Caco-2 (cell line): Measurements from ENCODE around the gene BUD13. TPM values are rescaled to one million over a fixed set of nuclear protein-coding genes. Genes with fewer than 3 reads are reported as not detected.

Experiments
- BruUV-seq: library from RNA; stranded (reverse); fragments of 400-500 nt; replicated peaks from 2 replicates; lab custom pipeline; 2021; lab: Mats Ljungman, UMichigan
- CTCF ChIA-PET: fragments of 300-600 bp; sonication (Branson Sonifier 250); formaldehyde crosslinking; loops from one replicate; lab custom pipeline; 2022; ENCODE audit warnings: antibody characterized with exemption; lab: Charles Lee
- POLR2A ChIA-PET: fragments of 300-600 bp; sonication (Branson Sonifier 250); formaldehyde crosslinking; loops from one replicate; lab custom pipeline; 2022; ENCODE audit warnings: antibody characterized with exemption; lab: Charles Lee
- DNase-seq, 2 experiments: peaks; one replicate each; pipeline versions ENCODE4 v3.0.0 to v3.0.0-alpha.2; 2020 to 2022
- H3K27me3 ChIP-seq: replicated peaks from 2 replicates; pipeline ENCODE4 v1.6.0; 2011; ENCODE audit warnings: low read length; ENCODE audit not compliant: control insufficient read depth, insufficient read depth
- H3K36me3 ChIP-seq: 2 replicates; pipeline ENCODE4 v1.5.1; 2011; ENCODE audit warnings: low read length; ENCODE audit not compliant: control insufficient read depth, insufficient read depth
- H3K4me1 ChIP-seq: fragments of 250-450 bp; sonication (Bioruptor Pico); 2 replicates; pipeline ENCODE4 v1.5.1; 2020; ENCODE audit warnings: mild to moderate bottlenecking
- H3K4me3 ChIP-seq: 2 replicates; pipeline ENCODE4 v1.5.1; 2011; ENCODE audit warnings: low read depth, mild to moderate bottlenecking, control low read depth, low read length
- H3K9me3 ChIP-seq: fragments of 250-450 bp; sonication (Bioruptor Pico); 2 replicates; pipeline ENCODE4 v1.5.1; 2020; ENCODE audit warnings: mild to moderate bottlenecking, moderate library complexity
- H3K27ac Mint-ChIP-seq: one replicate; pipeline ENCODE4 v1.8.0; 2022; ENCODE audit warnings: mixed read lengths; ENCODE audit not compliant: unreplicated experiment
- H3K27me3 Mint-ChIP-seq: one replicate; pipeline ENCODE4 v1.8.0; 2022; ENCODE audit warnings: mixed read lengths; ENCODE audit not compliant: insufficient read depth, unreplicated experiment
- H3K36me3 Mint-ChIP-seq: one replicate; pipeline ENCODE4 v1.8.0; 2022; ENCODE audit warnings: mild to moderate bottlenecking, mixed read lengths; ENCODE audit not compliant: insufficient read depth, unreplicated experiment
- H3K4me1 Mint-ChIP-seq: one replicate; pipeline ENCODE4 v1.8.0; 2022; ENCODE audit warnings: low read depth, mixed read lengths; ENCODE audit not compliant: unreplicated experiment
- H3K4me3 Mint-ChIP-seq: one replicate; pipeline ENCODE4 v1.8.0; 2022; ENCODE audit warnings: mild to moderate bottlenecking, moderate library complexity, mixed read lengths; ENCODE audit not compliant: unreplicated experiment
- H3K9me3 Mint-ChIP-seq: one replicate; pipeline ENCODE4 v1.8.0; 2022; ENCODE audit warnings: mixed read lengths; ENCODE audit not compliant: unreplicated experiment
- intact Hi-C: fragments of 100-400 bp; cut with micrococcal nuclease; formaldehyde crosslinking; loops from one replicate; pipeline ENCODE4 v1.10.0; 2022; ENCODE audit not compliant: unreplicated experiment
- total RNA-seq: library from RNA; stranded (reverse); gene quantifications from 2 replicates; pipeline ENCODE4 v1.2.3, GENCODE V29; 2022
- TF ChIP-seq, protein P1 (sequence below), 2 experiments: fragments of 200-600 bp in 1 of 2; IDR thresholded peaks; 1 replicate in 1 of 2; 2 replicates in 1 of 2; pipeline versions ENCODE4 v1.5.1 to v1.8.0; 2011 to 2022; ENCODE audit warnings: antibody characterized with exemption in 1 of 2, control low read depth in 1 of 2, inconsistent platforms in 1 of 2, low read depth in 1 of 2, low read length in 1 of 2, mild to moderate bottlenecking in 1 of 2, moderate library complexity in 1 of 2; ENCODE audit not compliant: insufficient read depth in 1 of 2, severe bottlenecking in 1 of 2, unreplicated experiment in 1 of 2

The BUD13 gene
- total RNA-seq, 1 experiment from 2014 or later = 42.6 TPM

DNA sequence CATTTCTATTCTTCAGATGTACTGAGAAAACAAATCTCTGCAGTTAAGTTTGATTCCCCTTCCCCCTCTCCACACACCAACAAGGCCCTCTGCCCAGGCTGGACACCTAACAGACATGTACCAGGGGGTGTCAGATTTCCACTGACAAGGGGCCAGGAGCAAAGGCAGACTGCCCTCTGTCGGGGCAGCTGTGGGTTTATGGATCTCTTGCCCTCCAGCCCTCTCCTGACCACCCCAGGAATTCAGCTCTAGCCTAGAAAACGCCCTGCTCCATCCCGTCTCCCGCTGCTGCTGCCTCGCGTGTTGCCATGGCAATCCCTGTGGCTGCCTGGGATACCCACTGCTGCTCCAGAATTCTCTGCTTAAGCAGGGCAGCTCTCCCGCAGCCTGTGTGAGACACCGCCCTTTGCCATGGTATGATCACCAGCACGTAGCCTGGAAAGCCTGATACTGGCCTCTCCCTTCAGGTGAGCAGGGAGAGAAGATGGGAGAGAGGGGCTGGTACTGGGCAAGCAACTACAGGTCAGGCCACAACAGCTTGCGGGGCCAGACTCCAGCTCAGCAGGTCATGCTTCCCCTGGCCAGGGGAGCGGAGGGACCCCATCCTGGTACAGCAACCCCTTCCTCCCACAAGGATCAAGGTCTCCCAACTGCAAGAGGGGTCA lies 41.6 kb downstream of the BUD13 start:
- intact Hi-C loops = loop anchor here (5.0 kb wide), 1 partner anchor 106 kb away; the partner anchor contains the start of gene APOA1
- Histone ChIP-seq H3K36me3 (no peaks in the 10 kb centered on the region), H3K27me3 (no peaks in the 10 kb centered on the region), H3K9me3 (no peaks in the 10 kb centered on the region), H3K4me3 (no peak overlapping the region), H3K4me1 (peaks cover 9% of the 10 kb centered on the region)
- ChIA-PET POLR2A (interaction anchor here (0.5 kb wide), 1 partner anchor 63 kb away, joined by 3 read pairs; no protein-coding TSS in a partner anchor), CTCF (interaction anchor here (0.6 to 4.4 kb wide), 5 partner anchors 12 to 412 kb away, joined by 3 to 65 read pairs (median 5); no protein-coding TSS in a partner anchor)
- no peaks in the 10 kb centered on the region for H3K36me3 Mint-ChIP-seq
- DNase-seq = peak; percentile 37 to 58
- no TSS peak for BruUV-seq
- no peak overlapping the region for H3K4me3 Mint-ChIP-seq
- H3K4me1 Mint-ChIP-seq = peaks cover 15% of the 10 kb centered on the region
- H3K27ac Mint-ChIP-seq = no peak overlapping the region
- no peaks in the 10 kb centered on the region for H3K9me3 Mint-ChIP-seq
- peaks cover 9% of the 10 kb centered on the region for H3K27me3 Mint-ChIP-seq
- TF ChIP-seq, protein P1, sequence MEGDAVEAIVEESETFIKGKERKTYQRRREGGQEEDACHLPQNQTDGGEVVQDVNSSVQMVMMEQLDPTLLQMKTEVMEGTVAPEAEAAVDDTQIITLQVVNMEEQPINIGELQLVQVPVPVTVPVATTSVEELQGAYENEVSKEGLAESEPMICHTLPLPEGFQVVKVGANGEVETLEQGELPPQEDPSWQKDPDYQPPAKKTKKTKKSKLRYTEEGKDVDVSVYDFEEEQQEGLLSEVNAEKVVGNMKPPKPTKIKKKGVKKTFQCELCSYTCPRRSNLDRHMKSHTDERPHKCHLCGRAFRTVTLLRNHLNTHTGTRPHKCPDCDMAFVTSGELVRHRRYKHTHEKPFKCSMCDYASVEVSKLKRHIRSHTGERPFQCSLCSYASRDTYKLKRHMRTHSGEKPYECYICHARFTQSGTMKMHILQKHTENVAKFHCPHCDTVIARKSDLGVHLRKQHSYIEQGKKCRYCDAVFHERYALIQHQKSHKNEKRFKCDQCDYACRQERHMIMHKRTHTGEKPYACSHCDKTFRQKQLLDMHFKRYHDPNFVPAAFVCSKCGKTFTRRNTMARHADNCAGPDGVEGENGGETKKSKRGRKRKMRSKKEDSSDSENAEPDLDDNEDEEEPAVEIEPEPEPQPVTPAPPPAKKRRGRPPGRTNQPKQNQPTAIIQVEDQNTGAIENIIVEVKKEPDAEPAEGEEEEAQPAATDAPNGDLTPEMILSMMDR (IDR thresholded peaks at IDR 0.05; ENCODE audit: insufficient read depth in 1 of 2, low read depth in 1 of 2, low read length in 1 of 2, severe bottlenecking in 1 of 2, unreplicated experiment in 1 of 2) = peak in 1 of 2 experiments; percentile 30

DNA sequence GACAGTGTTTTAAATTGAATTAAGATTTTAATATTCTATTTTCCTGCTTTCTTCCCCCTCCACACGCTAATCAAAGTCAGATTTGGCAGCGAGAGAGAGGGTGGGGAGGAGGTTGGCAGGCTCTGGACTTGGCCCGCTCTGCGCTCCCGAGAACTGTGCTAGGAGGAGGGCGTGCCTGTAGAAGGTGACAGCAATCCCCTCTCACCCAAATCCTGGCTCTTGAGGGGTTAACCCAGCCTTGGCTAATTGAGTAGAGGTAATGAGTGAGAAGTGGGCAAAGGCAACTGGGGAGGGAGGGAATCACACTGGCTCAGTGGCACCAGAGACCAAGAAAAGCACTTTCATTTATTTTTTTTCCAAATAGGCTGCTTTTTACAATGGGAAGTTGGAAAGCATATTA lies 42.2 kb downstream of the BUD13 start:
- POLR2A ChIA-PET = no interaction called here
- CTCF ChIA-PET = interaction anchor here (0.7 to 4.4 kb wide), 4 partner anchors 13 to 369 kb away, joined by 3 to 65 read pairs (median 4); no protein-coding TSS in a partner anchor
- peaks cover 9% of the 10 kb centered on the region for H3K27me3 Mint-ChIP-seq
- no peaks in the 10 kb centered on the region for H3K9me3 ChIP-seq
- TF ChIP-seq, protein P1 (IDR thresholded peaks at IDR 0.05; ENCODE audit: insufficient read depth in 1 of 2, low read depth in 1 of 2, low read length in 1 of 2, severe bottlenecking in 1 of 2, unreplicated experiment in 1 of 2) = no peak
- H3K4me1 ChIP-seq = peaks cover 9% of the 10 kb centered on the region
- intact Hi-C loops = loop anchor here (5.0 kb wide), 1 partner anchor 107 kb away; the partner anchor contains the start of gene APOA1
- H3K27me3 ChIP-seq = no peaks in the 10 kb centered on the region
- peaks cover 15% of the 10 kb centered on the region for H3K4me1 Mint-ChIP-seq
- H3K4me3 Mint-ChIP-seq = no peak overlapping the region
- H3K36me3 ChIP-seq = no peaks in the 10 kb centered on the region
- DNase-seq = peak in 1 of 2 experiments; percentile 33
- no TSS peak for BruUV-seq
- H3K27ac Mint-ChIP-seq = no peak overlapping the region
- no peaks in the 10 kb centered on the region for H3K9me3 Mint-ChIP-seq
- H3K4me3 ChIP-seq = no peak overlapping the region
- no peaks in the 10 kb centered on the region for H3K36me3 Mint-ChIP-seq

DNA sequence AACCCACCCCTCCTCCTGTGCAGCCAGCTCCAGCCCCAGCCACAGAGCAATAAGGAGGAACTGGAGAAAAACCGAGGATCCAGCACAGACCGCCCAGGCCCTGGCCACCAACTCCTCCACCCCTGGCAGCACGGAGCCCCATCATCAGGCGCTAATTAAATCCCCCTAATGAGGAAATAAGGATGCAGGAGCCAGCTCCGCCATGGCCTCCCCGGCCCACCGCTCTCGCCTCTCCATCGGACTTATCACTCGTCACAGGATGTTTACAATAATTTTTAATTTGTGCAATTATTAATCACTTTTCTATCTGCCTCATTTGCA lies 42.6 kb downstream of the BUD13 start:
- intact Hi-C loops = loop anchor here (5.0 kb wide), 1 partner anchor 107 kb away; the partner anchor contains the start of gene APOA1

More for the DNA sequence above, 42.6 kb downstream of the BUD13 start:
- Mint-ChIP-seq H3K27me3 (peaks cover 9% of the 10 kb centered on the region), H3K9me3 (no peaks in the 10 kb centered on the region), H3K4me1 (peaks cover 15% of the 10 kb centered on the region), H3K36me3 (no peaks in the 10 kb centered on the region), H3K27ac (no peak overlapping the region), H3K4me3 (no peak overlapping the region)
- Histone ChIP-seq H3K27me3 (no peaks in the 10 kb centered on the region), H3K36me3 (no peaks in the 10 kb centered on the region), H3K4me3 (no peak overlapping the region), H3K4me1 (peaks cover 9% of the 10 kb centered on the region), H3K9me3 (no peaks in the 10 kb centered on the region)
- POLR2A ChIA-PET = no interaction called here
- peak in 1 of 2 experiments; percentile 31 for DNase-seq
- BruUV-seq = no TSS peak
- TF ChIP-seq, protein P1 (IDR thresholded peaks at IDR 0.05; ENCODE audit: insufficient read depth in 1 of 2, low read depth in 1 of 2, low read length in 1 of 2, severe bottlenecking in 1 of 2, unreplicated experiment in 1 of 2) = no peak
- CTCF ChIA-PET = interaction anchor here (1.1 kb wide), 1 partner anchor 370 kb away, joined by 3 read pairs; no protein-coding TSS in a partner anchor
